Subcutaneous adipose tissue (tissue), 4 donors: Measurements from ENCODE around the gene PRDM16. TPM values are rescaled to one million over a fixed set of nuclear protein-coding genes. Genes with fewer than 3 reads are reported as not detected.

Experiments used
- CTCF ChIP-seq: fragments of 450-650 bp; IDR thresholded peaks from one replicate; pipeline ENCODE4 v1.5.1; 2016; ENCODE audit warnings: low read depth, mild to moderate bottlenecking, control low read depth, antibody characterized with exemption, moderate library complexity
- total RNA-seq, 4 donors: library from RNA; depleted of rRNA; stranded (reverse); fragments of >200 nt; gene quantifications; one replicate each; pipeline ENCODE4 v1.1.0, GENCODE V29; 2016

The PRDM16 gene
- total RNA-seq, 4 donors from 2014 or later: 0.82 to 1.7 (median 1.1) TPM

- TF ChIP-seq CTCF: no peak
Measured at GRCh38 chr1:3180915-3181314, 111.9 kb downstream of the PRDM16 start.

DNA sequence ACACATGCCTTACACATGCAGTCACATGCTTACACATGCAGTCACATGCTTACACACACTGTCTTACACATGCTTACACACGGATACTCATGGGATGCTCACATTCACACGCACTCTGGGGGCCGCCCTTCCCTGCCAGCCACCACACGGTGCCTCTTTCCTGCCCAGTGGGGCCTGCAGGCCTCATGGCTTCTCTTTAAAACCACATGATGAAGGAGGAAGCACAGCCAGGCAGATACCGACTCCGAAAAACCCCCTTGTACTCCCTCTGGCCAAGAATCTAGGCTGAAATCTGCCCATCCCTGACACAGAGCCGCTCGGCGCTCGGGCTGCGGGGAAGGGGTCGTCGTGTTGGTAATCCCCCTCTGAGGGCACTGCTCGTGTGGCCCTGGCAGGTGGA lies 113.0 kb downstream of the PRDM16 start:
- no peak for TF ChIP-seq CTCF

GRCh38 chr1:3183411-3183810 lies 114.4 kb downstream of the PRDM16 start:
- no peak for TF ChIP-seq CTCF

DNA sequence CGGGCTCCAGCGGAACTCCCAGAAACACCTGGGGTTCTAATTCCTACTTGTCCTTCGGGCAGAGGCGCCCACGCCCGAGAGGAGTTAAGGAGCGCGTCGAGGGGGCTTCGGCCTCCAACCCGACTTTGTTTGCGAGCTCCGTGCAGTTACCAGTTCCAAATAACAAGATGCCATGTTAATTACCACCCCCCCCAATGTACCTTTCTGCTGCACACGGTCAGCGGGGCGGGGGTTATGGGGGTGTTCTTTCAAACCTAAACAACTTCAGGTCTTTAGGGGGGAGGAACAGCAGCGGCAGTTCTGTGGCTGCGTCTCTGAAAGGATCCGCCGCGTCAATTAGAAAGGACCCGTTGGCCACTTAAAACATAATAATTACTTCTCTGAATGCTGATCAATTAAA lies 114.8 kb downstream of the PRDM16 start:
- TF ChIP-seq CTCF: no peak

- TF ChIP-seq CTCF: no peak
Measured at GRCh38 chr1:3184666-3185065, 115.7 kb downstream of the PRDM16 start.

DNA sequence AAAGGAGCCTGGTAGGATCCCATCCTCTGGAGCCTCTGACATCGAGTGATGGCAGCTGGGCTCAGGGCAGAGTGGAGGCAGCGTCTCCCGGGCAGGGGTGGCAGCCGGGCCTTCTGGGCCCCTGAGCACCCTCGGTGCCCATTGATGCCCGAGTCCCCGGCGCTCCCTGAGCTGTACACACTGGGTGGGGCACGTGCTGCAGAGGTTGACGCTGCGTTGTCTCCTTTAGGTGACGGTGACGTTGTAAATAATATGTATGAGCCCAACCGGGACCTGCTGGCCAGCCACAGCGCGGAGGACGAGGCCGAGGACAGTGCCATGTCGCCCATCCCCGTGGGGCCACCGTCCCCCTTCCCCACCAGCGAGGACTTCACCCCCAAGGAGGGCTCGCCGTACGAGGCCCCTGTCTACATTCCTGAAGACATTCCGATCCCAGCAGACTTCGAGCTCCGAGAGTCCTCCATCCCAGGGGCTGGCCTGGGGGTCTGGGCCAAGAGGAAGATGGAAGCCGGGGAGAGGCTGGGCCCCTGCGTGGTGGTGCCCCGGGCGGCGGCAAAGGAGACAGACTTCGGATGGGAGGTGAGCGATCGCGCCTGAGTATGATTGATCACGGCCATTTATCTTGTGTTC lies 117.0 kb downstream of the PRDM16 start:
- no peak for TF ChIP-seq CTCF

DNA sequence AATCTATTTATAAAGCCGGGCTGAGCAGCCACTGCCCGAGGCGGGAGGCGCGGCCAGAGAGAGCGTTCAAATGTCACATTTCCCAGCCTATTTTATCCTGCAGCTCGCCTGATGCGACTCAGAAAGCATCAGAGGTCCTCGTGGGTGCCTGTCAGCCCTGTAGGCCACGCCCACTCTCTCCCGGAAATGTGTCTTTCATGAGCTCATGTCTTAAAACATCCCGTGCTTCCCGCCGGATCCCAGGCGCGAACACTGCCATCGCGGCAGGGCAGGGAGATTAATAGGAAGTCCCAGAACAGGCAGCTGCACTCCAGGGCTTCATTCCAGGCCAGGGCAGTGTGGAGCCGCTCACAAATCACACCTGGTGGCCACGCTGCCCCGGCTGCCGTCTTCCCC lies 117.5 kb downstream of the PRDM16 start:
- TF ChIP-seq CTCF: no peak
